GM12878 (cell line): ENCODE data around the gene PLCB4.

Experiments used
- BACH1 ChIP-seq: fragments of 450-650 bp; IDR thresholded peaks from 2 replicates; pipeline ENCODE4 v1.6.1; 2017; ENCODE audit warnings: mild to moderate bottlenecking, borderline replicate concordance
- CREB1 ChIP-seq: IDR thresholded peaks from 2 replicates; pipeline ENCODE4 v1.6.1; 2012; ENCODE audit warnings: low read depth, mild to moderate bottlenecking, inconsistent platforms
- RELA ChIP-seq: fragments of 450-650 bp; IDR thresholded peaks from 2 replicates; pipeline ENCODE4 v1.8.0; 2014; ENCODE audit warnings: borderline replicate concordance; ENCODE audit not compliant: partially characterized antibody
- SIN3A ChIP-seq: IDR thresholded peaks from 2 replicates; pipeline ENCODE4 v1.6.1; 2012; ENCODE audit warnings: low read depth, low read length, improper control_type of control experiment
- TAF1 ChIP-seq: IDR thresholded peaks from 2 replicates; pipeline ENCODE4 v1.6.1; 2011; ENCODE audit warnings: mild to moderate bottlenecking, low read depth, low read length, borderline replicate concordance
- USF1 ChIP-seq: IDR thresholded peaks from 2 replicates; pipeline ENCODE4 v1.6.1; 2011; ENCODE audit warnings: borderline replicate concordance, low read depth, mild to moderate bottlenecking, moderate library complexity, mixed read lengths, low read length; ENCODE audit not compliant: insufficient read depth; ENCODE audit errors: extremely low read length
- TF ChIP-seq, protein P1 (sequence below): IDR thresholded peaks from 2 replicates; pipeline ENCODE4 v1.6.1; 2012; ENCODE audit warnings: low read length, inconsistent platforms

- TF ChIP-seq TAF1 (no peak), RELA (no peak), CREB1 (no peak), USF1 (no peak), BACH1 (no peak), SIN3A (no peak)
- TF ChIP-seq, protein P1, sequence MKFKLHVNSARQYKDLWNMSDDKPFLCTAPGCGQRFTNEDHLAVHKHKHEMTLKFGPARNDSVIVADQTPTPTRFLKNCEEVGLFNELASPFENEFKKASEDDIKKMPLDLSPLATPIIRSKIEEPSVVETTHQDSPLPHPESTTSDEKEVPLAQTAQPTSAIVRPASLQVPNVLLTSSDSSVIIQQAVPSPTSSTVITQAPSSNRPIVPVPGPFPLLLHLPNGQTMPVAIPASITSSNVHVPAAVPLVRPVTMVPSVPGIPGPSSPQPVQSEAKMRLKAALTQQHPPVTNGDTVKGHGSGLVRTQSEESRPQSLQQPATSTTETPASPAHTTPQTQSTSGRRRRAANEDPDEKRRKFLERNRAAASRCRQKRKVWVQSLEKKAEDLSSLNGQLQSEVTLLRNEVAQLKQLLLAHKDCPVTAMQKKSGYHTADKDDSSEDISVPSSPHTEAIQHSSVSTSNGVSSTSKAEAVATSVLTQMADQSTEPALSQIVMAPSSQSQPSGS: no peak
Measured at GRCh38 chr20:9399322-9399721, 330.4 kb downstream of the PLCB4 start.
